IMR-90 (cell line): ENCODE measurements around the gene OR7C1. TPM values are rescaled to one million over a fixed set of nuclear protein-coding genes. Genes with fewer than 3 reads are reported as not detected.

Source experiments
- ATAC-seq: fragments of 200-7000 bp; cut with Tn5 transposase; 2 replicates; pipeline ENCODE4 v1.9.1; 2020; ENCODE audit warnings: low read depth, mild to moderate bottlenecking, moderate library complexity
- Bru-seq: library from RNA; stranded (reverse); fragments of 400-500 nt; gene quantifications from one replicate; lab custom pipeline; 2021; lab: Mats Ljungman, UMichigan
- BruChase-seq, 2 experiments: library from RNA; stranded (reverse); fragments of 400-500 nt; gene quantifications; one replicate each; lab custom pipeline; 2021; lab: Mats Ljungman, UMichigan
- BruUV-seq: library from RNA; stranded (reverse); fragments of 400-500 nt; replicated peaks from 2 replicates; lab custom pipeline; 2021; lab: Mats Ljungman, UMichigan
- CTCF ChIA-PET: fragments of 300-600 bp; formaldehyde crosslinking; extraction: SDS; loops from one replicate; lab custom pipeline; 2021; ENCODE audit warnings: antibody characterized with exemption; lab: Yijun Ruan, JAX
- POLR2A ChIA-PET: fragments of 300-600 bp; sonication (Branson Sonifier 250); formaldehyde crosslinking; loops from one replicate; lab custom pipeline; 2022; ENCODE audit warnings: antibody characterized with exemption; ENCODE audit not compliant: unreplicated experiment; lab: Charles Lee
- DNase-seq: peaks from one replicate; pipeline ENCODE4 v3.0.0; 2013
- H2AFZ ChIP-seq: replicated peaks from 2 replicates; pipeline ENCODE3; 2013; ENCODE audit warnings: low read length, mild to moderate bottlenecking; ENCODE audit not compliant: poor library complexity
- H2AK5ac ChIP-seq: 2 replicates; pipeline ENCODE4 v1.6.1; 2013; ENCODE audit warnings: low read depth, low read length, inconsistent platforms
- H2AK9ac ChIP-seq: replicated peaks from 2 replicates; pipeline ENCODE3; 2013; ENCODE audit warnings: mild to moderate bottlenecking, low read depth, low read length, moderate library complexity; ENCODE audit not compliant: poor library complexity
- H2BK120ac ChIP-seq: 2 replicates; pipeline ENCODE4 v1.6.1; 2013; ENCODE audit warnings: low read depth, low read length, inconsistent platforms
- H2BK15ac ChIP-seq: 3 replicates; pipeline ENCODE4 v1.6.1; 2013; ENCODE audit warnings: low read depth, low read length, inconsistent platforms
- H2BK20ac ChIP-seq: 2 replicates; pipeline ENCODE4 v1.6.1; 2013; ENCODE audit warnings: low read depth, mild to moderate bottlenecking, inconsistent platforms, low read length, moderate library complexity
- H2BK5ac ChIP-seq: 2 replicates; pipeline ENCODE4 v1.6.1; 2013; ENCODE audit warnings: mild to moderate bottlenecking, low read depth, low read length, inconsistent platforms; ENCODE audit not compliant: poor library complexity, severe bottlenecking
- H3K14ac ChIP-seq: replicated peaks from 2 replicates; pipeline ENCODE4 v1.6.1; 2013; ENCODE audit warnings: low read depth, low read length, inconsistent platforms
- H3K18ac ChIP-seq: 2 replicates; pipeline ENCODE4 v1.6.1; 2013; ENCODE audit warnings: low read depth, low read length, control low read depth
- H3K23ac ChIP-seq: 2 replicates; pipeline ENCODE4 v1.6.1; 2013; ENCODE audit warnings: low read depth, low read length, inconsistent platforms
- H3K27ac ChIP-seq: 2 replicates; pipeline ENCODE4 v1.5.1; 2013; ENCODE audit warnings: mild to moderate bottlenecking, control low read depth, low read length; ENCODE audit not compliant: insufficient read depth
- H3K27me3 ChIP-seq: 2 replicates; pipeline ENCODE4 v1.6.1; 2013; ENCODE audit warnings: low read length; ENCODE audit not compliant: control insufficient read depth, insufficient read depth
- H3K36me3 ChIP-seq: 2 replicates; pipeline ENCODE4 v1.6.1; 2013; ENCODE audit warnings: low read length, mixed read lengths; ENCODE audit not compliant: control insufficient read depth, insufficient read depth
- H3K4ac ChIP-seq: 2 replicates; pipeline ENCODE4 v1.6.1; 2013; ENCODE audit warnings: low read depth, low read length, inconsistent platforms
- H3K4me1 ChIP-seq: 2 replicates; pipeline ENCODE4 v1.6.1; 2013; ENCODE audit warnings: low read length, mixed read lengths; ENCODE audit not compliant: control insufficient read depth, insufficient read depth
- H3K4me2 ChIP-seq: 2 replicates; pipeline ENCODE4 v1.6.1; 2013; ENCODE audit warnings: low read depth, mild to moderate bottlenecking, control low read depth, low read length, moderate library complexity
- H3K4me3 ChIP-seq: 2 replicates; pipeline ENCODE4 v1.5.1; 2013; ENCODE audit warnings: low read depth, mild to moderate bottlenecking, control low read depth, low read length, moderate library complexity; ENCODE audit not compliant: insufficient read depth
- H3K56ac ChIP-seq: 2 replicates; pipeline ENCODE4 v1.6.1; 2013; ENCODE audit warnings: low read length, inconsistent platforms; ENCODE audit not compliant: insufficient read depth; ENCODE audit errors: extremely low read depth
- H3K79me1 ChIP-seq, 2 experiments: 2 replicates each; pipeline ENCODE4 v1.6.1; 2013; ENCODE audit warnings: low read length in 2 of 2, inconsistent platforms in 1 of 2, low read depth in 1 of 2
- H3K9ac ChIP-seq: 2 replicates; pipeline ENCODE4 v1.6.1; 2013; ENCODE audit warnings: low read depth, low read length, control low read depth
- H3K9me1 ChIP-seq: 2 replicates; pipeline ENCODE4 v1.6.1; 2013; ENCODE audit warnings: low read length, inconsistent platforms; ENCODE audit not compliant: insufficient read depth
- H3K9me3 ChIP-seq: 2 replicates; pipeline ENCODE4 v1.6.1; 2013; ENCODE audit warnings: low read length; ENCODE audit not compliant: control insufficient read depth, insufficient read depth
- H4K20me1 ChIP-seq: 2 replicates; pipeline ENCODE4 v1.6.1; 2013; ENCODE audit warnings: low read length, inconsistent platforms; ENCODE audit not compliant: insufficient read depth
- H4K5ac ChIP-seq: 2 replicates; pipeline ENCODE4 v1.6.1; 2013; ENCODE audit warnings: mild to moderate bottlenecking, low read depth, low read length, control low read depth
- H4K8ac ChIP-seq, 2 experiments: 2 replicates each; pipeline ENCODE4 v1.6.1; 2013; ENCODE audit warnings: low read depth in 2 of 2, low read length in 2 of 2, control low read depth in 1 of 2, inconsistent platforms in 1 of 2
- H4K91ac ChIP-seq: 2 replicates; pipeline ENCODE4 v1.6.1; 2013; ENCODE audit warnings: low read depth, low read length, inconsistent platforms; ENCODE audit not compliant: insufficient read depth
- BHLHE40 ChIP-seq: fragments of 150-350 bp; IDR thresholded peaks from 2 replicates; pipeline ENCODE4 v1.6.1; 2016; ENCODE audit warnings: mild to moderate bottlenecking, low read depth, low read length
- CEBPB ChIP-seq: IDR thresholded peaks from 2 replicates; pipeline ENCODE4 v1.6.1; 2012; ENCODE audit warnings: low read depth, low read length, improper control_type of control experiment
- MAZ ChIP-seq: IDR thresholded peaks from 2 replicates; pipeline ENCODE4 v1.6.1; 2012; ENCODE audit warnings: low read depth, mild to moderate bottlenecking, low read length, improper control_type of control experiment, moderate library complexity, borderline replicate concordance
- MXI1 ChIP-seq: IDR thresholded peaks from 2 replicates; pipeline ENCODE4 v1.6.1; 2012; ENCODE audit warnings: low read depth, mild to moderate bottlenecking, low read length, moderate library complexity, borderline replicate concordance
- POLR2A ChIP-seq: IDR thresholded peaks from 2 replicates; pipeline ENCODE4 v1.6.1; 2012; ENCODE audit warnings: mild to moderate bottlenecking, low read depth, low read length
- RCOR1 ChIP-seq: IDR thresholded peaks from 2 replicates; pipeline ENCODE4 v1.6.1; 2012; ENCODE audit warnings: mild to moderate bottlenecking, low read length, improper control_type of control experiment; ENCODE audit not compliant: insufficient replicate concordance
- SMC3 ChIP-seq: fragments of 150-350 bp; IDR thresholded peaks from 2 replicates; pipeline ENCODE4 v1.6.1; 2016; ENCODE audit warnings: low read depth, mild to moderate bottlenecking, antibody characterized with exemption, low read length, moderate library complexity
- WGBS, 2 experiments: methylation state at CpG; one replicate each; pipeline versions ENCODE4 v1.1.5 to v1.1.7; 2013; ENCODE audit warnings: missing lambda C conversion rate in 2 of 2; ENCODE audit not compliant: insufficient read length in 1 of 2; ENCODE audit errors: extremely low coverage in 2 of 2; 5-methylcytosine and 5-hydroxymethylcytosine counted together
- dilution Hi-C: fragments of 300-500 bp; cut with HindIII; formaldehyde crosslinking; loops from one replicate; pipeline ENCODE4 v1.14.3; 2018; ENCODE audit warnings: low sequenced_read_pairs; ENCODE audit not compliant: unreplicated experiment
- in situ Hi-C: fragments of 300-500 bp; cut with MboI; formaldehyde crosslinking; loops from 3 replicates; pipeline ENCODE4 v1.14.3; 2019; ENCODE audit warnings: low sequenced_read_pairs, inconsistent platforms, mixed read lengths
- intact Hi-C: fragments of 100-400 bp; cut with micrococcal nuclease; formaldehyde crosslinking; loops from 2 replicates; pipeline ENCODE4 v1.10.0; 2022
- long read RNA-seq: library from polyadenylated mRNA; unstranded; transcript quantifications from one replicate; pipeline ENCODE4 v2.0.0, GENCODE V29; 2021; ENCODE audit not compliant: unreplicated experiment
- polyA plus RNA-seq, 3 experiments: library from polyadenylated mRNA; depleted of rRNA; stranded (reverse); fragments of >200 nt; gene quantifications; 2 replicates each; pipeline ENCODE4 v1.2.3, GENCODE V29; 2012; ENCODE audit warnings: low replicate concordance in 1 of 3
- total RNA-seq: library from RNA; depleted of rRNA; stranded (reverse); fragments of >200 nt; gene quantifications from 2 replicates; pipeline ENCODE4 v1.2.3, GENCODE V29; 2012; rRNA removed
- TF ChIP-seq, protein P1 (sequence below): fragments of 150-350 bp; IDR thresholded peaks from 2 replicates; pipeline ENCODE4 v1.6.1; 2017; ENCODE audit warnings: mild to moderate bottlenecking, antibody characterized with exemption, low read length, low read depth

The OR7C1 gene
- total RNA-seq = not detected in 2 replicates
- not detected in 2 replicates for polyA plus RNA-seq (2012; rRNA removed)
- polyA plus RNA-seq (2012; cell fraction: cytosol; rRNA removed) = not detected in 2 replicates
- not detected in 2 replicates for polyA plus RNA-seq (2012; cell fraction: nucleus; rRNA removed; ENCODE audit: low replicate concordance)
- not detected for Bru-seq, nascent RNA
- not detected for BruChase-seq, experiment 1, labeled RNA remaining after a 6-hour chase
- not detected for BruChase-seq, experiment 2, labeled RNA remaining after a 2-hour chase
- long read RNA-seq = 0 reads

DNA sequence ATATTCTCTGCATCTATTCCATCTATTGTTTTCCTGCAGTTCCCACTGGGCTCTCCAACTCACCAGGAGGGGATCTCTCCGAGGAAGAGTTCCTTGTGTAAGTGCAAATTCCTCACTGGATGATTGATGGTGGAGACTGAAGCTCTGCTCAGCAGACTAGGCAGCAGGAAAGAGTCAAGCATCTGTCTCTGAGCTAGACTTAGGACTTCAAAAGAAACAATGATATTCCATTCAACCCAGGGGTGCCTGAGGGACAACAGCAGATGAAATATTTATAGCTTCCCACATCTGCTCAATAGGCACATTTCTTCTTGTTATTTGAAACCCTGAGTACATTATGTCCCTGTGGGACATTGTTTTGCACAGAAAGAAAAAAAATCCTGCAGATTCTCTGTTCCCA is at the start of gene OR7C1, which contains the start of gene OR7A5:
Gene OR7C1, minus strand, starts transcription at position 175 of the 400 bp plus-strand sequence. CDS start 35,049 bp downstream, outside the sequence.
Gene OR7A5, minus strand, starts transcription at position 175 of the 400 bp plus-strand sequence. CDS start 6,944 bp downstream, outside the sequence.
- no CpG with 5 or more reads among the region's 1 CpG for WGBS, 2 experiments
- Histone ChIP-seq H4K5ac (no peak within 1 kb of the TSS), H3K14ac (no peak within 1 kb of the TSS), H3K4ac (no peak within 1 kb of the TSS), H2BK5ac (no peak within 1 kb of the TSS), H4K91ac (no peak within 1 kb of the TSS), H3K79me1 (no peaks in the 10 kb centered on the region), H3K27me3 (no peaks in the 10 kb centered on the region), H3K27ac (no peak within 1 kb of the TSS), H3K9ac (no peak within 1 kb of the TSS), H3K9me1 (no peaks in the 10 kb centered on the region), H3K4me2 (no peak within 1 kb of the TSS), H3K4me3 (no peak within 1 kb of the TSS), H2BK15ac (no peak within 1 kb of the TSS), H2AK5ac (no peak within 1 kb of the TSS), H3K4me1 (no peaks in the 10 kb centered on the region), H3K18ac (no peak within 1 kb of the TSS), H4K20me1 (no peaks in the 10 kb centered on the region), H2AFZ (no peak within 1 kb of the TSS), H3K23ac (no peak within 1 kb of the TSS), H3K56ac (no peak within 1 kb of the TSS), H3K36me3 (no peaks in the 10 kb centered on the region), H2BK120ac (no peak within 1 kb of the TSS), H4K8ac (no peak within 1 kb of the TSS), H2BK20ac (no peak within 1 kb of the TSS), H3K9me3 (peaks cover 4% of the 10 kb centered on the region; the same call in 1 of the 2 replicates), H2AK9ac (no peak within 1 kb of the TSS)
- in situ Hi-C loops = no loop called here
- intact Hi-C loops = no loop called here
- ChIA-PET CTCF (no interaction called here), POLR2A (no interaction called here)
- TF ChIP-seq MAZ (no peak), POLR2A (no peak), MXI1 (no peak), CEBPB (no peak), BHLHE40 (no peak), RCOR1 (no peak), SMC3 (no peak)
- TF ChIP-seq, protein P1, sequence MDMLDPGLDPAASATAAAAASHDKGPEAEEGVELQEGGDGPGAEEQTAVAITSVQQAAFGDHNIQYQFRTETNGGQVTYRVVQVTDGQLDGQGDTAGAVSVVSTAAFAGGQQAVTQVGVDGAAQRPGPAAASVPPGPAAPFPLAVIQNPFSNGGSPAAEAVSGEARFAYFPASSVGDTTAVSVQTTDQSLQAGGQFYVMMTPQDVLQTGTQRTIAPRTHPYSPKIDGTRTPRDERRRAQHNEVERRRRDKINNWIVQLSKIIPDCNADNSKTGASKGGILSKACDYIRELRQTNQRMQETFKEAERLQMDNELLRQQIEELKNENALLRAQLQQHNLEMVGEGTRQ = no peak
- ATAC-seq = no peak
- BruUV-seq = no TSS peak
- dilution Hi-C loops = no loop called here
- no peak for DNase-seq
